ENCODE results near the gene CCDC154.

CCDC154 gene

GRCh38 chr16:1414532-1415260 lies 29.7 kb downstream of the CCDC154 start, which contains the start of gene UNKL:
TSS of gene UNKL (minus strand) at chr16:1414704. CDS start at chr16:1414691, 13 bp downstream.
- DNase-seq: peak; percentile 86

- DNase-seq: peak; percentile 81
These were observed 30.4 kb downstream of the CCDC154 start for GRCh38 chr16:1413684-1414531.

- no peak for DNase-seq
These were observed 31.5 kb downstream of the CCDC154 start for GRCh38 chr16:1412847-1413246.

- peak; percentile 99 for DNase-seq
These were observed 36.1 kb downstream of the CCDC154 start for GRCh38 chr16:1408171-1408837.

- no peak for DNase-seq
These were observed 36.6 kb downstream of the CCDC154 start for GRCh38 chr16:1407753-1408152.

- DNase-seq: no peak
These were observed 40.6 kb downstream of the CCDC154 start for GRCh38 chr16:1403733-1404132.

- DNase-seq: no peak
These were observed 41.3 kb downstream of the CCDC154 start for GRCh38 chr16:1403036-1403435.

- DNase-seq: no peak
These were observed 42.6 kb downstream of the CCDC154 start for GRCh38 chr16:1401758-1402154.

GRCh38 chr16:1401061-1401757 lies 43.1 kb downstream of the CCDC154 start:
- no peak for DNase-seq

GRCh38 chr16:1398826-1399581 lies 45.4 kb downstream of the CCDC154 start:
- no peak for DNase-seq

- no peak for DNase-seq
These were observed 46.0 kb downstream of the CCDC154 start for GRCh38 chr16:1398351-1398750.

GRCh38 chr16:1397779-1398178 lies 46.6 kb downstream of the CCDC154 start:
- DNase-seq: no peak

- DNase-seq: no peak
These were observed 48.8 kb downstream of the CCDC154 start for GRCh38 chr16:1395444-1396031.

GRCh38 chr16:1394367-1394951 lies 49.9 kb downstream of the CCDC154 start:
- DNase-seq: no peak

GRCh38 chr16:1393613-1394176 lies 50.7 kb downstream of the CCDC154 start:
- DNase-seq: no peak

GRCh38 chr16:1392826-1393225 lies 51.5 kb downstream of the CCDC154 start:
- DNase-seq: no peak

GRCh38 chr16:1390239-1390779 lies 54.0 kb downstream of the CCDC154 start:
- no peak for DNase-seq

- DNase-seq: no peak
These were observed 54.6 kb downstream of the CCDC154 start for GRCh38 chr16:1389762-1390161.

GRCh38 chr16:1387331-1387730 lies 57.0 kb downstream of the CCDC154 start:
- DNase-seq: no peak

GRCh38 chr16:1385232-1385631 lies 59.1 kb downstream of the CCDC154 start:
- DNase-seq: no peak

Measured in stimulated activated CD8-positive, alpha-beta memory T cell treated with anti-CD3 and anti-CD28 coated beads, Interleukin-4, amount 100 ng/mL, for 48 hours (primary cell).